Fibroblast of villous mesenchyme (primary cell): Measurements from ENCODE around the gene GNG14. TPM values are rescaled to one million over a fixed set of nuclear protein-coding genes. Genes with fewer than 3 reads are reported as not detected.
"Not testable (repeated sequence)": the region's sequence is repeated elsewhere in the genome, so short reads cannot be mapped to it uniquely, and the experiment has no call there.

ENCODE experiments used
- DNase-seq: peaks from one replicate; pipeline ENCODE4 v3.0.0-alpha.2; 2010; ENCODE audit warnings: low read depth
- H3K4me3 ChIP-seq: 2 replicates; pipeline ENCODE4 v1.5.1; 2011; ENCODE audit warnings: low read depth, mild to moderate bottlenecking, low read length
- total RNA-seq: library from RNA; depleted of rRNA; stranded (reverse); fragments of >200 nt; gene quantifications from 2 replicates; pipeline ENCODE4 v1.2.3, GENCODE V29; 2012
- TF ChIP-seq, protein P1 (sequence below): IDR thresholded peaks from 2 replicates; pipeline ENCODE4 v1.5.1; 2012; ENCODE audit warnings: low read depth, mild to moderate bottlenecking, low read length; ENCODE audit not compliant: insufficient read depth

The GNG14 gene
- total RNA-seq, 1 donor, result not detected

DNA sequence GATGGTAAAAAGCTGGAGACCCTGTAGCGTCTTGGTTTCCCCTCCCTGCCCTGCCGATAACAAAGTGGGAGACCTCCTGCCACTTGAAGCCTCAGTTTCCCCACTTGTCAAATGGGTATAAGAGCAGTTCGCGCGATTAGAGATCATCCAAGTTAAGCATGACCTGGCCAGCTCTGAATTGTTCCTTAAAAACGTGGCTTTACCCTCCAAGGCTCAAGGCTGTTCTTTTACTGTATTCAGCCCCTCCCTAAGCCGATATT lies 35.5 kb downstream of the GNG14 start:
- TF ChIP-seq, protein P1, sequence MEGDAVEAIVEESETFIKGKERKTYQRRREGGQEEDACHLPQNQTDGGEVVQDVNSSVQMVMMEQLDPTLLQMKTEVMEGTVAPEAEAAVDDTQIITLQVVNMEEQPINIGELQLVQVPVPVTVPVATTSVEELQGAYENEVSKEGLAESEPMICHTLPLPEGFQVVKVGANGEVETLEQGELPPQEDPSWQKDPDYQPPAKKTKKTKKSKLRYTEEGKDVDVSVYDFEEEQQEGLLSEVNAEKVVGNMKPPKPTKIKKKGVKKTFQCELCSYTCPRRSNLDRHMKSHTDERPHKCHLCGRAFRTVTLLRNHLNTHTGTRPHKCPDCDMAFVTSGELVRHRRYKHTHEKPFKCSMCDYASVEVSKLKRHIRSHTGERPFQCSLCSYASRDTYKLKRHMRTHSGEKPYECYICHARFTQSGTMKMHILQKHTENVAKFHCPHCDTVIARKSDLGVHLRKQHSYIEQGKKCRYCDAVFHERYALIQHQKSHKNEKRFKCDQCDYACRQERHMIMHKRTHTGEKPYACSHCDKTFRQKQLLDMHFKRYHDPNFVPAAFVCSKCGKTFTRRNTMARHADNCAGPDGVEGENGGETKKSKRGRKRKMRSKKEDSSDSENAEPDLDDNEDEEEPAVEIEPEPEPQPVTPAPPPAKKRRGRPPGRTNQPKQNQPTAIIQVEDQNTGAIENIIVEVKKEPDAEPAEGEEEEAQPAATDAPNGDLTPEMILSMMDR, result no peak
- no peak for DNase-seq
- H3K4me3 ChIP-seq, result peak overlapping the region; percentile 76

DNA sequence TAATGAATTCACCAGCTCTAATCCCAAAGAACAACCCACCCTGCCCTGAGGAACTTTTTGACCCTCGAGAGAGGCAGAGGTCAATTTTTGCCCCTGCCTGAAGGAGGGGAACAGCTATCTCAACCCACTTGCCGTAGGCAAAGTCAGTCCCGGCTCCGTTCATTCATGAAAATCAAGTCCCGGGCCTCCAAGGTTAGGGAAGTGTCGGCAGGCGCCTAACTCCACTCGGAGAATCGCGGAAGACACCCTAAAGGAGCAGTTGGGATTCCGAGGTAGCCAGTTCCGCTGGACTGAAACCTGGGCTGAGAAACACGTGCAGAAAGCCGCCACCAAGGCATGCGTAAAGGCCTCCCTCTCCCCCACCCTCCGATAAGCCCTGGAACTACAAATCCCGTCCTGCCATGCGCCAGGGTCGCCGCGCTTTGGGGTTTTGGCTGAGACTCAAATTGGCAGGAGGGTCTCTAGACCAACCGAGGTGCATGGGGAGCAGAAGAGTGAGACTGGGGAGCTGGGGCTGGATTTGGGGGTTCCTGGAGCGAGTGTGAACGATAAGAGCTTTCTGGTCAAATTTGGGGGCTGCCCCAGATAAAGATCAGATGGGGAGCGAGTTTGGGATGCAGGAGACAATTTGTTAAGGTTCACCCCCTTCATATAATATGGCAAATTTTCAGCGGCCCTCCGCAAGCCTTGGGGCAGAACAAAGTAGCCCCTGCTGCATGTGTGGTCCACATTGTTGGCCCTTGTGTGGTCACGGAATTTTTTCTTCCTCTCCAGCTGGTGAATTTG lies 36.0 kb downstream of the GNG14 start, which contains the start of gene TNPO2:
Gene TNPO2, minus strand, starts transcription at position 292 of the 786 bp plus-strand sequence. CDS start 2,955 bp downstream, outside the sequence.
- TF ChIP-seq, protein P1, result no peak
- peak; percentile 63 for DNase-seq
- peak within 1 kb of the TSS; percentile 76 for H3K4me3 ChIP-seq

DNA sequence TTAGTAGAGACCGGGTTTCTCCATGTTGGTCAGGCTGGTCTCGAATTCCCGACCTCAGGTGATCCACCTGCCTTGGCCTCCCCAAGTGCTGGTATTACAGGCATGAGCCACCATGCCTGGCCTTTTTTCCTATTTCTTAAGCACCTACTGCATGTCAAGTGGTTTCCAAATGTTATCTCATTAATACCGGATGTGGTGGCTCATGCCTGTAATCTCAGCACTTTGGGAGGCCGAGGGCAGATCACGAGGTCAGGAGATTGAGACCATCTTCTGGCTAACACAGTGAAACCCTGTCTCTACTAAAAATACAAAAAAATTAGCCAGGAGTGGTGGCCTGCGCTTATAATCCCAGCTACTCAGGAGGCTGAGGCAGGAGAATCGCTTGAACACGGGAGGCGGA lies 37.8 kb downstream of the GNG14 start:
- DNase-seq, result peak; percentile 63
- H3K4me3 ChIP-seq, result not testable (repeated sequence)

DNA sequence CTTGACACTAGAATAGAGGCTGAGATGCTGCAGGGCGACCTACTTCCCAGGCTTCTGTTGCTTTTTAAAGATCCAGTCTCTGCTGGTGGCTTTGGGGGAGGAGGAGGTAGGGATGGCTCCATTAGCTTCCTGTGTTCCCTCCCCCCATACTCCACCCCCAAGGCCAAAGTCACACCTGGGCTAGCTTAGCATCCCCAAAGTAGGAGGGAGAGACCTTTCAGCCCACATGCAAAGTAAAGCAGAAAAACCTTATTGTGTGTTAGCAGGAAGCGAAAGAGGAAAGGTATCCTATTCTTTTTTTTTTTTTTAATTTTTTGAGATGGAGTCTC lies 39.2 kb downstream of the GNG14 start:
- TF ChIP-seq, protein P1, result no peak
- no peak overlapping the region for H3K4me3 ChIP-seq
- DNase-seq, result no peak

DNA sequence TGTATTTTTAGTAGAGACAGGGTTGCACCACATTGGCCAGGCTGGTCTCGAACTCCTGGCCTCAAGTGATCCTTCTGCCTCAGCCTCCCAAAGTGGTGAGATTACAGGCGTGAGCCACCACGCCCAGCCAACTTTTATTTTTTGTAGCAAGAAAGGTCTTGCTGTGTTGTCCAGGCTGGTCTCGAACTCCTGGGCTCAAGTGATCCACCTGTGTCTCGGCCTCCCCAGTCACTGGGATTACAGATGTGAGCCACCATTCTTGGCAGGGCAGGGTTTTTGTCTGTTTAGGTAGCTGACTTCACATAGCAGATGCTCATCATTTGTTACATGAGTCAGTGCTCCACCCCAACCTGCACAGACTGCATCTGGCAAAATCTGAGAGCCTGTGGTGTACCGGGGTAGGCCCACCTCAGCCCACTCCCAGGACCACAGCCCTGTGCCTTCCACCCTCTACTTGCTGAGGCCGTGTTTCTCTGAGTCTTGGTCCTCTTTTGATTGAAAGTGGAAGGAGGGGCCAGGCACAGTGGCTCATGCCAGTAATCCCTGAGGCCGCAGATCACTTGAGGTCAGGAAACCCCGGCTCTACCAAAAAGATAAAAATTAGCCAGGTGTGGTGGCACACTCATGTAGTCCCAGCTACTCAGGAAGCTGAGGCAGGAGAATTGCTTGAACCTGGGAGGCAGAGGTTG lies 40.1 kb downstream of the GNG14 start:
- TF ChIP-seq, protein P1, result no peak
- H3K4me3 ChIP-seq, result no peak overlapping the region
- no peak for DNase-seq

DNA sequence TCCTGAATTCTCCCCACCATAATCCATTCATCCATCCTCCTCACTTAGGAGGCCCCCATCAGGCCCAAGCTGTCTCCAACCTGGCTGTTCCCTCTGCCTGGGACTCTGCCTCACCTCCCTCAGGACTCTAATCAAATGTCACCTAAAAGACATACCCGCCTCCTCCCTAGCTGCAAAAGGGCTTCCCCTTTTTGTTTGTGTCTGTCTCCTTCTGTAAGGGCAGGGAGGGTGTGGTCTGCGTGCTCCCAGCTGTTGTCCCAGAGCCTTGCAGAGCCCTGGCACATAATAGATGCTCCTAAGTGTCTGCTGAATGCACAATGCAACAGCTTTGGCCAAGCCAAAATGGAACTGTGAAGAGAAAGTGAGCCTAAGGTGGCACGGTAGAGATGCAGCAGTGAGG lies 42.3 kb downstream of the GNG14 start:
- H3K4me3 ChIP-seq, result no peak overlapping the region
- TF ChIP-seq, protein P1, result no peak
- DNase-seq, result no peak

DNA sequence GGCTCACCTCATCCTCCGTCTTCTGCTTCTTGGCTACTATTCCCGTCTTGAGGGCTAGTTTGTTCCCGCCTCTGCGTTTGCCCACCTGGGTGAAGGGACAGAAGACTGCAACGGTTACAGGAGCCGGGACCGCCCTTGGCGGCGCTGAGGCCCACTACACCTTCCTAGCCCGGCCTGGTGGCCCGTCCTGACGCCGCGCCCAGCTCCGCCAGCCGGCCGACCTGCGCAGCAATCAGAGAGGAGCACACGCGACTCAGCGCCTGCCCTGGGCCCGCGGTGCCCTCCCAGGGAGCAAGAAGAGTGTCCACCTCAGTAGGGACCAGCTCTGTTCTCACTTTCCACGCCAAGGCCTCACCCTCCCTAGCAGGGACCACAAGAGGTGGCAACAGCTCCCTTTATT lies 43.5 kb downstream of the GNG14 start:
- no peak overlapping the region for H3K4me3 ChIP-seq
- TF ChIP-seq, protein P1, result no peak
- DNase-seq, result no peak
